K562 (cell line): ENCODE results near the gene IPO11. TPM values are rescaled to one million over a fixed set of nuclear protein-coding genes. Genes with fewer than 3 reads are reported as not detected.

Source experiments
- ATAC-seq: fragments of 200-7000 bp; cut with Tn5 transposase; 3 replicates; pipeline ENCODE4 v1.9.1; 2020; ENCODE audit warnings: moderate library complexity
- BruUV-seq: library from RNA; stranded (reverse); fragments of 400-500 nt; replicated peaks from 2 replicates; lab custom pipeline; 2021; lab: Mats Ljungman, UMichigan
- CTCF ChIA-PET: fragments of 300-600 bp; formaldehyde crosslinking; extraction: SDS; loops from one replicate; lab custom pipeline; 2021; ENCODE audit warnings: low intra/inter-chr PET ratio; lab: Yijun Ruan, JAX
- POLR2A ChIA-PET: fragments of 300-600, 350-650 bp; sonication (Branson Sonifier 250); formaldehyde crosslinking; extraction: SDS; loops from one replicate; lab custom pipeline; 2021; ENCODE audit warnings: antibody characterized with exemption, inconsistent platforms; lab: Yijun Ruan, JAX
- DNase-seq, 4 experiments: peaks; one replicate each; pipeline versions ENCODE4 v3.0.0 to v3.0.0-alpha.2; 2011 to 2018; ENCODE audit warnings: low spot score in 3 of 4, mixed read lengths in 3 of 4; ENCODE audit errors: extremely low read depth in 1 of 4
- FAIRE-seq: peaks from 2 replicates; lab custom pipeline; 2011; peaks lifted over from hg19 to GRCh38; lab: Jason Lieb, UNC
- H2AFZ ChIP-seq: 2 replicates; pipeline ENCODE4 v1.6.0; 2011; ENCODE audit warnings: low read depth, low read length, control low read depth, inconsistent platforms
- H3K27ac ChIP-seq: fragments of 200-600 bp; 3 replicates; pipeline ENCODE4 v1.8.0; 2011; ENCODE audit warnings: low read depth, mild to moderate bottlenecking, control low read depth, inconsistent platforms, low read length, moderate library complexity, mixed read lengths; ENCODE audit errors: extremely low read depth
- H3K27me3 ChIP-seq, 2 experiments: fragments of 300-600 bp in 1 of 2; 2 replicates in 1 of 2; 3 replicates in 1 of 2; pipeline versions ENCODE4 v1.6.0 to v1.8.0; 2011; ENCODE audit warnings: inconsistent platforms in 2 of 2, low read length in 2 of 2, mild to moderate bottlenecking in 1 of 2, mixed read lengths in 1 of 2, moderate library complexity in 1 of 2; ENCODE audit not compliant: control insufficient read depth in 2 of 2, insufficient read depth in 2 of 2
- H3K36me3 ChIP-seq: fragments of 300-600 bp; 3 replicates; pipeline ENCODE4 v1.8.0; 2011; ENCODE audit warnings: mild to moderate bottlenecking, low read length, inconsistent platforms; ENCODE audit not compliant: control insufficient read depth, insufficient read depth
- H3K4me1 ChIP-seq, 2 experiments: fragments of 200-600 bp in 1 of 2; replicated peaks in 1 of 2; 2 replicates in 1 of 2; 3 replicates in 1 of 2; pipeline versions ENCODE4 v1.5.1 to v1.8.0; 2011; ENCODE audit warnings: inconsistent platforms in 2 of 2, low read length in 2 of 2, mild to moderate bottlenecking in 1 of 2, mixed read lengths in 1 of 2, moderate library complexity in 1 of 2; ENCODE audit not compliant: control insufficient read depth in 2 of 2, insufficient read depth in 2 of 2
- H3K4me2 ChIP-seq: 2 replicates; pipeline ENCODE4 v1.6.1; 2011; ENCODE audit warnings: low read length, control low read depth, inconsistent platforms, mixed read lengths; ENCODE audit not compliant: insufficient read depth
- H3K4me3 ChIP-seq: fragments of 200-600 bp; sonication (generic), shearing (Covaris generic); 2 replicates; pipeline ENCODE4 v1.5.1; 2016; ENCODE audit warnings: control low read depth, inconsistent platforms
- H3K79me2 ChIP-seq: fragments of 200-600 bp; 3 replicates; pipeline ENCODE4 v1.8.0; 2011; ENCODE audit warnings: low read length, inconsistent platforms; ENCODE audit not compliant: control insufficient read depth, insufficient read depth
- H3K9ac ChIP-seq, 2 experiments: 2 replicates each; pipeline versions ENCODE4 v1.6.0 to v1.6.1; 2011; ENCODE audit warnings: low read depth in 2 of 2, low read length in 2 of 2, control low read depth in 1 of 2, inconsistent platforms in 1 of 2, mild to moderate bottlenecking in 1 of 2, mixed read lengths in 1 of 2; ENCODE audit not compliant: insufficient read depth in 1 of 2
- H3K9me1 ChIP-seq: one replicate; pipeline ENCODE4 v1.6.0; 2011; ENCODE audit warnings: inconsistent platforms, mild to moderate bottlenecking, low read length, moderate library complexity; ENCODE audit not compliant: control insufficient read depth, insufficient read depth
- H3K9me3 ChIP-seq: replicated peaks from 2 replicates; pipeline ENCODE4 v1.5.1; 2011; ENCODE audit warnings: low read depth, low read length, inconsistent platforms; ENCODE audit not compliant: control insufficient read depth, insufficient read depth
- H4K20me1 ChIP-seq: replicated peaks from 2 replicates; pipeline ENCODE4 v1.6.1; 2011; ENCODE audit warnings: low read length, inconsistent platforms, mixed read lengths; ENCODE audit not compliant: control insufficient read depth, insufficient read depth
- WGBS: fragments of 100-300 bp; shearing (Covaris generic); methylation state at CpG from one replicate; pipeline ENCODE4 v1.1.6; 2016; ENCODE audit warnings: low coverage, mixed read lengths; ENCODE audit not compliant: insufficient coverage; ENCODE audit errors: missing lambda C conversion rate; 5-methylcytosine and 5-hydroxymethylcytosine counted together
- in situ Hi-C: fragments of 300-500 bp; cut with MboI; formaldehyde crosslinking; loops from 4 replicates; pipeline ENCODE4 v1.15.0; 2018; ENCODE audit warnings: inconsistent platforms, mixed read lengths
- intact Hi-C: fragments of 100-400 bp; cut with micrococcal nuclease; formaldehyde crosslinking; loops from 2 replicates; pipeline ENCODE4 v1.14.2; 2022
- polyA plus RNA-seq, 8 experiments: library from polyadenylated mRNA; depleted of rRNA in 4 of 8; stranded (reverse) in 5 of 8; unstranded in 3 of 8; fragments of >200 nt; fragmentation: Nextera tagmentation in 2 of 8; fragmentation: Illumina TruSeq in 1 of 8; extraction: Ambion mirVana in 2 of 8; extraction: Trizol in 1 of 8; gene quantifications; 2 replicates each; pipeline versions ENCODE4 v1.2.1 to v1.2.3, GENCODE V29; 2011 to 2014; ENCODE audit warnings: inconsistent platforms in 1 of 8, missing spikeins in 1 of 8
- total RNA-seq, 7 experiments: library from RNA; depleted of rRNA in 6 of 7; stranded (reverse); fragments of >200 nt in 6 of 7; fragmentation: Illumina TruSeq in 2 of 7; extraction: Trizol in 2 of 7; gene quantifications; 2 replicates each; pipeline versions ENCODE4 v1.2.1 to v1.2.3, GENCODE V29; 2011 to 2021; ENCODE audit warnings: low replicate concordance in 1 of 7
- TF ChIP-seq, protein P1 (sequence below): fragments of 450-650 bp; IDR thresholded peaks from 2 replicates; pipeline ENCODE4 v1.7.0; 2016; ENCODE audit warnings: borderline replicate concordance
- TF ChIP-seq, protein P2 (sequence below), 2 experiments: fragments of 450-650 bp in 1 of 2; sonication (generic) in 1 of 2; formaldehyde crosslinking in 1 of 2; IDR thresholded peaks in 1 of 2; conservative IDR thresholded peaks in 1 of 2; 2 replicates each; pipeline versions ENCODE4 v1.6.1 to v1.8.1; 2016 to 2023; ENCODE audit warnings: mild to moderate bottlenecking in 2 of 2, moderate library complexity in 2 of 2, inconsistent platforms in 1 of 2, missing genetic modification reagents in 1 of 2

Gene IPO11
- total and polyA plus RNA-seq, 9 of the 15 experiments (the other 6 are each of a cell fraction or from before 2014, with no cell fraction given) = 38.7 to 96.0 (median 70.9) TPM

DNA sequence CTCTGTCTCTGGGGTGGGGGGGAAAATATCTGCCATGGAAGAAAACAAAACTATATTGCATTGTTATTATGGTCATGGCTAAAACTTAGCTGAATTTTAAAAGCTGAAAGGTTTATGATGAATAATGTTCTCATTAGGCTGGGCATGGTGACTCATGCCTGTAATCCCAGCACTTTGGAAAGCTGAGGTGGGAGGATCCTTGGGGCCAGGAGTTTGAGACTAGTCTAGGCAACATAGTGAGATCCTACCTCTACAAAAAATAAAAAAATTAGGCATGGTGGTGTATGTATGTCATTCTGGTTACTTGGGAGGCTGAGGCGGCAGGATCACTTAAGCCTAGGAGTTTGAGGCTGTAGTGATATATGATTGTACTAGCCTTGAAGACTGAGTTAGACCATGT, 44.5 kb downstream of the IPO11 start:
- TF ChIP-seq, protein P1, sequence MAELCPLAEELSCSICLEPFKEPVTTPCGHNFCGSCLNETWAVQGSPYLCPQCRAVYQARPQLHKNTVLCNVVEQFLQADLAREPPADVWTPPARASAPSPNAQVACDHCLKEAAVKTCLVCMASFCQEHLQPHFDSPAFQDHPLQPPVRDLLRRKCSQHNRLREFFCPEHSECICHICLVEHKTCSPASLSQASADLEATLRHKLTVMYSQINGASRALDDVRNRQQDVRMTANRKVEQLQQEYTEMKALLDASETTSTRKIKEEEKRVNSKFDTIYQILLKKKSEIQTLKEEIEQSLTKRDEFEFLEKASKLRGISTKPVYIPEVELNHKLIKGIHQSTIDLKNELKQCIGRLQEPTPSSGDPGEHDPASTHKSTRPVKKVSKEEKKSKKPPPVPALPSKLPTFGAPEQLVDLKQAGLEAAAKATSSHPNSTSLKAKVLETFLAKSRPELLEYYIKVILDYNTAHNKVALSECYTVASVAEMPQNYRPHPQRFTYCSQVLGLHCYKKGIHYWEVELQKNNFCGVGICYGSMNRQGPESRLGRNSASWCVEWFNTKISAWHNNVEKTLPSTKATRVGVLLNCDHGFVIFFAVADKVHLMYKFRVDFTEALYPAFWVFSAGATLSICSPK = no peak
- TF ChIP-seq, protein P2, sequence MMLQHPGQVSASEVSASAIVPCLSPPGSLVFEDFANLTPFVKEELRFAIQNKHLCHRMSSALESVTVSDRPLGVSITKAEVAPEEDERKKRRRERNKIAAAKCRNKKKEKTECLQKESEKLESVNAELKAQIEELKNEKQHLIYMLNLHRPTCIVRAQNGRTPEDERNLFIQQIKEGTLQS (IDR thresholded peaks at IDR 0.05) = 0 out of 2 replicates have a peak, but pooled peaks have one; percentile 13
- TF ChIP-seq, protein P2 (CRISPR knock-in tag; conservative IDR thresholded peaks at IDR 0.05) = no peak
- Histone ChIP-seq H3K27me3 (no peaks in the 10 kb centered on the region), H3K4me3 (no peak overlapping the region), H3K27ac (no peak overlapping the region), H3K79me2 (peaks cover 33% of the 10 kb centered on the region; the same call in 2 of the 3 replicates), H3K4me2 (no peak overlapping the region), H4K20me1 (no peaks in the 10 kb centered on the region), H3K36me3 (peaks cover 64% of the 10 kb centered on the region), H2AFZ (no peak overlapping the region), H3K4me1 (no peaks in the 10 kb centered on the region), H3K9me1 (no peaks in the 10 kb centered on the region), H3K9me3 (no peaks in the 10 kb centered on the region), H3K9ac (no peak overlapping the region)
- 93% methylated on average over 1 of the region's 1 CpG for WGBS
- FAIRE-seq (no peak), DNase-seq (no peak), ATAC-seq (no peak)
- ChIA-PET POLR2A (interaction anchor here (1.1 to 1.8 kb wide), 3 partner anchors 11 to 24 kb away, joined by 3 to 7 read pairs (median 5); no protein-coding TSS in a partner anchor), CTCF (no interaction called here)
- in situ Hi-C loops = loop anchor here (10.0 kb wide), 1 partner anchor 318 kb away; no protein-coding TSS in a partner anchor
- BruUV-seq = no TSS peak
- intact Hi-C loops = no loop called here
